Heart right ventricle (tissue), 16 donors: Measurements from ENCODE around the gene PLVAP. TPM values are rescaled to one million over a fixed set of nuclear protein-coding genes. Genes with fewer than 3 reads are reported as not detected.

Experiments
- ATAC-seq, 8 donors: fragments of 200-7000 bp; cut with Tn5 transposase; one replicate each; pipeline ENCODE4 v1.9.1; 2020; ENCODE audit warnings: mild to moderate bottlenecking in 8 of 8, moderate library complexity in 8 of 8, moderate number of reproducible peaks in 1 of 8
- DNase-seq, 2 donors: peaks; one replicate each; pipeline ENCODE4 v3.0.0-alpha.2; 2020
- H3K27ac ChIP-seq, 10 donors: fragments of 200-600 bp; sonication (generic) in 2 of 10; one replicate each; pipeline versions ENCODE4 v1.5.0 to v1.8.0; 2020 to 2022; ENCODE audit warnings: mild to moderate bottlenecking in 3 of 10
- H3K27me3 ChIP-seq, 7 donors: fragments of 200-600 bp; one replicate each; pipeline ENCODE4 v1.8.0; 2021 to 2022; ENCODE audit warnings: mild to moderate bottlenecking in 2 of 7
- H3K36me3 ChIP-seq, 9 donors: fragments of 200-600 bp; sonication (generic) in 1 of 9; one replicate each; pipeline versions ENCODE4 v1.5.0 to v1.8.0; 2020 to 2022; ENCODE audit warnings: mild to moderate bottlenecking in 2 of 9
- H3K4me1 ChIP-seq, 9 donors: fragments of 200-600 bp; sonication (generic) in 1 of 9; one replicate each; pipeline versions ENCODE4 v1.5.0 to v1.8.0; 2020 to 2022; ENCODE audit warnings: mild to moderate bottlenecking in 4 of 9
- H3K4me3 ChIP-seq, 10 donors: fragments of 200-600 bp; sonication (generic) in 2 of 10; one replicate each; pipeline versions ENCODE4 v1.5.0 to v1.8.0; 2020 to 2022; ENCODE audit warnings: mild to moderate bottlenecking in 7 of 10, moderate library complexity in 2 of 10
- H3K9me3 ChIP-seq, 11 donors: fragments of 200-600 bp in 10 of 11; sonication (generic) in 2 of 11; one replicate each; pipeline versions ENCODE4 v1.5.0 to v1.8.0; 2013 to 2022; ENCODE audit warnings: mild to moderate bottlenecking in 2 of 11, control low read depth in 1 of 11, moderate library complexity in 1 of 11
- WGBS, 2 donors: extraction: QIAGEN DNeasy Blood & Tissue Kit; methylation state at CpG; one replicate each; pipeline ENCODE4 v1.1.7; 2013; ENCODE audit warnings: inconsistent platforms in 1 of 2; 5-methylcytosine and 5-hydroxymethylcytosine counted together
- intact Hi-C, 10 donors: fragments of 100-400 bp; cut with DNase I; formaldehyde crosslinking; loops; one replicate each; pipeline versions ENCODE4 v1.11.1 to v1.14.2; 2022
- polyA plus RNA-seq, 2 donors: library from polyadenylated mRNA; stranded (reverse); fragments of 200-250 nt; gene quantifications; one replicate each; pipeline ENCODE4 v1.2.3, GENCODE V29; 2013
- total RNA-seq, 10 donors: library from RNA; stranded (reverse); fragmentation: NEBNext Ultra II Directional in 3 of 10; extraction: Animal tissue kit (Norgen Biotek cat#: 25700) in 3 of 10; gene quantifications; one replicate each; pipeline versions ENCODE4 v1.2.1 to v1.2.4, GENCODE V29; 2021 to 2023
- TF ChIP-seq, protein P1 (sequence below), 9 donors: fragments of 200-600 bp; sonication (generic) in 2 of 9; IDR thresholded peaks; one replicate each; pipeline versions ENCODE4 v1.5.0 to v1.8.0; 2021 to 2022; ENCODE audit warnings: antibody characterized with exemption in 9 of 9, mild to moderate bottlenecking in 5 of 9, moderate library complexity in 1 of 9
- donor health status: Arrhythmogenic right ventricular cardiomyopathy.
- donor health status: ischemic (EF 13 %, LVEDD 7.1; RV severe dilation, severe dysfunction).
- donor health status: healthy with polysubstance abuse.
- donor health status: DM: no; HTN: yes; CAD: no.
- donor health status: DM: no; HTN: no; CAD: no.
- donor health status: ischemic (EF 25% LVEDD 6.9; RV normal size, moderate dysfunction).
- donor health status: ischemic (EF 25% LVEDD 5.7; RV mildly dilated, moderate dysfunction).
- donor health status: healthy.
- donor health status: DM: yes; HTN: yes; CAD: no.
- donor health status: Ischemic cardiomyopathy.
- donor health status: ischemic (EF 35%, LVEDD 5.7; RV mildly dilated, moderate dysfunction).
- donor health status: nonischemic (EF 11% LVEDD 7.7; RV severe dilation, severe dysfunction).
- donor health status: DM: yes; HTN: yes; CAD: no.
- donor health status: PGD.
- donor health status: ischemic (EF 29% LVEDD 5.4; RV normal size, mild dysfunction).
- donor health status: nonischemic (EF 23%, LVEDD 6.1; RV moderate dilation, normal function).

Gene PLVAP
- total and polyA plus RNA-seq, 12 donors, result 7.5 to 74.9 (median 24.5) TPM

DNA sequence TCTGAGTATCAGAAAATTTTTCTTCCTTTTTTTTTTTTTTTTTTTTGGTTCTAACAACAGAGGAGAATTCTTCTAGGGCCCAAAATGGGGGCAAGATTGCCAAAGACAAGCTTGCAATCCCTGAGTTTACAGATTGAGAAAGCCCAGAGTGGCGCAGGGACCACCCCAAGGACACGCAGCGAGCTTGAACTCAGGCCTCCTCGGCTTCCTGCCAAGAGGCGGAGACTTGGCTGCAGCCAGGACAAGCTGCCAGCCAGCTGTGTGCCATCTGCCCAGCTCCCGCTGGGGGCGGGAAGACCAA is 72.0 kb downstream of the PLVAP start:
- peaks cover 0 to 7% (median 0%) of the 10 kb centered on the region in 9 donors for H3K36me3 ChIP-seq
- DNase-seq (no peak), ATAC-seq (no peak)
- no peaks in the 10 kb centered on the region for H3K9me3 ChIP-seq
- intact Hi-C loops, result loop anchor here in 2 of 10 donors (2.0 to 5.0 kb wide), 2 partner anchors 32 to 162 kb away; partner anchors contain the start of gene GTPBP3 (in 1 of the 2)
- peak overlapping the region in 9 of 10 donors; percentile 89 to 98 (median 93) for H3K27ac ChIP-seq
- TF ChIP-seq, protein P1, sequence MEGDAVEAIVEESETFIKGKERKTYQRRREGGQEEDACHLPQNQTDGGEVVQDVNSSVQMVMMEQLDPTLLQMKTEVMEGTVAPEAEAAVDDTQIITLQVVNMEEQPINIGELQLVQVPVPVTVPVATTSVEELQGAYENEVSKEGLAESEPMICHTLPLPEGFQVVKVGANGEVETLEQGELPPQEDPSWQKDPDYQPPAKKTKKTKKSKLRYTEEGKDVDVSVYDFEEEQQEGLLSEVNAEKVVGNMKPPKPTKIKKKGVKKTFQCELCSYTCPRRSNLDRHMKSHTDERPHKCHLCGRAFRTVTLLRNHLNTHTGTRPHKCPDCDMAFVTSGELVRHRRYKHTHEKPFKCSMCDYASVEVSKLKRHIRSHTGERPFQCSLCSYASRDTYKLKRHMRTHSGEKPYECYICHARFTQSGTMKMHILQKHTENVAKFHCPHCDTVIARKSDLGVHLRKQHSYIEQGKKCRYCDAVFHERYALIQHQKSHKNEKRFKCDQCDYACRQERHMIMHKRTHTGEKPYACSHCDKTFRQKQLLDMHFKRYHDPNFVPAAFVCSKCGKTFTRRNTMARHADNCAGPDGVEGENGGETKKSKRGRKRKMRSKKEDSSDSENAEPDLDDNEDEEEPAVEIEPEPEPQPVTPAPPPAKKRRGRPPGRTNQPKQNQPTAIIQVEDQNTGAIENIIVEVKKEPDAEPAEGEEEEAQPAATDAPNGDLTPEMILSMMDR (IDR thresholded peaks at IDR 0.05), result no peak
- H3K4me3 ChIP-seq, result peak overlapping the region in 9 of 10 donors; percentile 63 to 88 (median 74)
- H3K27me3 ChIP-seq, result no peaks in the 10 kb centered on the region
- 3 to 7% methylated on average over 7 of the region's 7 CpGs for WGBS, 2 donors
- peaks cover 7 to 60% (median 56%) of the 10 kb centered on the region in 9 donors for H3K4me1 ChIP-seq

- H3K36me3 ChIP-seq, result peaks cover 0 to 7% (median 0%) of the 10 kb centered on the region in 9 donors
- peak overlapping the region in 9 of 10 donors; percentile 89 to 98 (median 93) for H3K27ac ChIP-seq
- DNase-seq (no peak), ATAC-seq (no peak)
- 52 to 61% methylated on average over 12 of the region's 12 CpGs for WGBS, 2 donors
- H3K4me1 ChIP-seq, result peaks cover 7 to 55% (median 51%) of the 10 kb centered on the region in 9 donors
- TF ChIP-seq, protein P1 (IDR thresholded peaks at IDR 0.05), result no peak
- H3K4me3 ChIP-seq, result peak overlapping the region in 3 of 10 donors; percentile 68 to 88 (median 74)
- H3K27me3 ChIP-seq, result no peaks in the 10 kb centered on the region
- intact Hi-C loops, result loop anchor here in 2 of 10 donors (2.0 to 5.0 kb wide), 2 partner anchors 32 to 163 kb away; partner anchors contain the start of gene GTPBP3 (in 1 of the 2)
- no peaks in the 10 kb centered on the region for H3K9me3 ChIP-seq
These were observed 72.5 kb downstream of the PLVAP start for GRCh38 chr19:17304386-17305215.

DNA sequence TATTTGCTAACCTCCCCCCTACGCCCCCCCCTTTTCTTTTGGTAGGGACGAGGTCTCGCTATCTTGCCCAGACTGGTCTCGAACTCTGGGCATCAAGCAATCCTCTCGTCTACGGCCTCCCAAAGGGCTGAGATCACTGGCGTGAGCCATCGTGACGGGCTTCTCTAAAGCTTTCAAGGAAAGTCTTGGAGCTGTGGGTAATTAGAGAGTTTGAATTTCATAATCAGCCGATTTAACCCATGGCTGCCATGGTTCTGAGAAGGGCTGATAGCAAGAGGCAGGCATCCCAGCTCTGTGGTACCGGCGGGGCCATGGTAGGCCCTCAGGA is 73.2 kb downstream of the PLVAP start:
- no peak for ATAC-seq
- Histone ChIP-seq H3K36me3 (peaks cover 0 to 10% (median 0%) of the 10 kb centered on the region in 9 donors), H3K4me3 (peak overlapping the region in 4 of 10 donors; percentile 67 to 92 (median 80)), H3K9me3 (no peaks in the 10 kb centered on the region), H3K27me3 (no peaks in the 10 kb centered on the region), H3K27ac (peak overlapping the region in 8 of 10 donors; percentile 46 to 98 (median 92)), H3K4me1 (peaks cover 7 to 54% (median 49%) of the 10 kb centered on the region in 9 donors)
- no peak for DNase-seq
- intact Hi-C loops, result loop anchor here in 1 of 10 donors (2.0 kb wide), 1 partner anchor 33 kb away; the partner anchor contains the start of gene GTPBP3
- WGBS, 2 donors, result 56 to 66% methylated on average over 12 of the region's 12 CpGs
- TF ChIP-seq, protein P1 (IDR thresholded peaks at IDR 0.05), result no peak

- 2% methylated on average over 52 of the region's 52 CpGs for WGBS, 2 donors
- H3K27me3 ChIP-seq, result no peaks in the 10 kb centered on the region
- peak; percentile 81 to 90 (median 86) for ATAC-seq
- H3K27ac ChIP-seq, result peak within 1 kb of the TSS in 9 of 10 donors; percentile 46 to 98 (median 92)
- peaks cover 0 to 2% (median 0%) of the 10 kb centered on the region in 11 donors for H3K9me3 ChIP-seq
- peaks cover 7 to 49% (median 45%) of the 10 kb centered on the region in 9 donors for H3K4me1 ChIP-seq
- H3K36me3 ChIP-seq, result peaks cover 0 to 15% (median 1%) of the 10 kb centered on the region in 9 donors
- peak within 1 kb of the TSS; percentile 34 to 94 (median 76) for H3K4me3 ChIP-seq
- TF ChIP-seq, protein P1 (IDR thresholded peaks at IDR 0.05), result peak; percentile 59 to 84 (median 66)
- DNase-seq, result peak; percentile 96 to 98
- intact Hi-C loops, result no loop called here
These were observed 73.8 kb downstream of the PLVAP start, which contains the start of gene ABHD8 for GRCh38 chr19:17303167-17303939. Gene ABHD8 (minus strand): TSS chr19:17303425. CDS start chr19:17301616, 1,809 bp downstream.
